GM13977 (cell line): ENCODE results near the gene KIT.

Source experiments
- DNase-seq: peaks from one replicate; pipeline ENCODE4 v3.0.0; 2012; ENCODE audit warnings: low spot score
- CTCF ChIP-seq: IDR thresholded peaks from 2 replicates; pipeline ENCODE4 v1.5.1; 2012; ENCODE audit warnings: mild to moderate bottlenecking, control low read depth; ENCODE audit not compliant: insufficient read depth; ENCODE audit errors: extremely low read depth, missing control alignments
- in situ Hi-C: fragments of 300-500 bp; cut with MboI; formaldehyde crosslinking; loops from one replicate; pipeline ENCODE4 v1.12.0; 2022; ENCODE audit warnings: low sequenced_read_pairs, low pct_unique_long_range_greater_than_20kb, mixed read lengths, inconsistent platforms; ENCODE audit not compliant: unreplicated experiment

Gene KIT

GRCh38 chr4:54660591-54660990 is 2.8 kb downstream of the KIT start:
- in situ Hi-C loops: no loop called here
- no peak for DNase-seq
- no peak for TF ChIP-seq CTCF

- no peak for DNase-seq
- in situ Hi-C loops: no loop called here
- TF ChIP-seq CTCF: no peak
Observed at GRCh38 chr4:54661169-54661568, 3.4 kb downstream of the KIT start.

GRCh38 chr4:54661686-54662085 is 3.9 kb downstream of the KIT start:
- TF ChIP-seq CTCF: no peak
- DNase-seq: no peak
- in situ Hi-C loops: no loop called here

GRCh38 chr4:54662123-54662522 is 4.4 kb downstream of the KIT start:
- no peak for TF ChIP-seq CTCF
- in situ Hi-C loops: no loop called here
- no peak for DNase-seq

- no peak for TF ChIP-seq CTCF
- no peak for DNase-seq
- in situ Hi-C loops: no loop called here
Observed at GRCh38 chr4:54662901-54663585, 5.3 kb downstream of the KIT start.

- TF ChIP-seq CTCF: no peak
- in situ Hi-C loops: no loop called here
- no peak for DNase-seq
Observed at GRCh38 chr4:54664400-54664799, 6.6 kb downstream of the KIT start.

GRCh38 chr4:54668014-54668611 is 10.4 kb downstream of the KIT start:
- in situ Hi-C loops: no loop called here

More at GRCh38 chr4:54668014-54668611, 10.4 kb downstream of the KIT start:
- TF ChIP-seq CTCF: no peak
- DNase-seq: no peak
